HG03457 (cell line): ENCODE data around the gene ATG2B.

ENCODE experiments used
- ATAC-seq: cut with Tn5 transposase; IDR thresholded peaks from one replicate; pipeline ENCODE4 v1.9.1; 2021; ENCODE audit warnings: moderate number of reproducible peaks; ENCODE audit not compliant: unreplicated experiment

Gene ATG2B

DNA sequence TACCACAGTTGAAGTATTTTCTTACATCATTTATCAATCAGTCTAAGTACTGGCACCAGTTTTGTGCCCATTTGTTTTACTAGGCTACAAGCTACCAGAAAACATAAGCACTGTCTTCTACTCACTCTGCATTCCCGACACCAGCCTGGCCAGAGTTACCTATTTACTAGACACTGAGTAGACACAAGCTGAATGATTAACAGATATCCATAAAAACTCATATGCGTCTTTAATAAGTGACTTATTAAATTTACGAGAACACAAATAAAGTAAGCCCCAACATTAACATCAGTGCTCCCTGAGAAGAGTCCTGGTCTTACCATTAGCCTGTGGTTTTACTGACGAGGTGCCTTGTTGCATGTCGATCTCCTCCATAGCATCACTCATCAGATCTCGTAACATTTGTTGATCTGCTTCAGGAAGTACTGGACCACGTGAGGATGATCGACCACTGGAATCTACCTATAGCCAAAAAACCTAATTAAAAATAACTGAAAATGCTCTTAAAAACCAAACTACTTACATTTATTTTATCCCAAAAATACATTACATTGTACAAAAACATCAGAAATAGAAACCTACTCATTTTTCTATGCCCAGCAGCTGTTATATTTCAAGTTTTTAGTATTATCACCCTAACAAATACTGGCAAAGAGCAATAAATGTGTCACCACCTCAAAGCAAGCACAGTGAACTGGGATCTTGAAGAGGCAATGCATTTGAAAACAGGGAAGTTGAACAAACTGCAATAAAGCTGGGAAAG, 53.8 kb downstream of the ATG2B start:
- ATAC-seq, result no peak

- ATAC-seq, result no peak
Observed at GRCh38 chr14:96307434-96307833, 55.7 kb downstream of the ATG2B start.

GRCh38 chr14:96304956-96305355, 58.2 kb downstream of the ATG2B start:
- ATAC-seq, result no peak

DNA sequence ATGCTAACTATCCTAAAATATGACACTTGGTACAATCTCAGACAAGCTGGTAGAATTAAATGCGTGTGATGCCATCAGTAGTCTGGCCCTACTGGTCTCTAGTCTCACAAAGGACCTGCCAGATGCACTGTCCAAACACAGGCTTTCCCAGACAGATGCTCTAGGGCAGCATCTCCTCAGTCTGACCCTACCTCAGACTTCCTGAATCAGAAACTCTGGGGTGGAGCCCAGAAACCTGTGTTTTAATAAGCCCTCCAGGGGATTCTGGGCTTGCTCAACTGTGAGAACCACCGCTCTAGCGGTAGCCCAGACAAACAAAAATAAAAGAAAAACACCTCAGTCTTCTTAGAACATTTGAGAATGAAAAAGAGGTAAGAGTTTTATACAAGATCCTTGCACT, 59.2 kb downstream of the ATG2B start:
- ATAC-seq, result no peak

- no peak for ATAC-seq
Observed at GRCh38 chr14:96299441-96299840, 63.7 kb downstream of the ATG2B start.

DNA sequence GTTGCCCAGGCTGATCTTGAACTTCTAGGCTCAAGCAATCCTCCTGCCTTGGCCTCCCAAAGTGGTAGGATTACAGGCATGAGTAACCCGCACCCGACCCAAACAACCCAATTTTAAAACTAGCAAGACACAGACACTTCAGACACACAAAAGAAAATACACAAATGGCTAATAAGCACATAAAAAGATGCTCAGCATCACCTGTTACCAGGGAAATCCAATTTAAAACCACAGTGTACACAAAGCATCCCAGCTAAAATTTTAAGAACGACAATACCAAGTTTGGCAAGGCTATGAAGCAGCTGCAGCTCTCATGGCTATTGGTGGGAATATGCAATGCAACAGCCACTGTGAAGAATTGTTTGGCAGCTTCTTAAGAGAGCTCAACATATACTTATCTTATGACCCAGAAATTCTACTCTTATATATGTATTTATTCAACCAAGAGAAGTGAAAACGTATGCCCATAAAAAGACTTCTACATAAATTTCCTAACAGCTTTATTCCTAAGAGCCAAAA, 65.1 kb downstream of the ATG2B start:
- ATAC-seq, result no peak

- ATAC-seq, result no peak
Observed at GRCh38 chr14:96297000-96297399, 66.1 kb downstream of the ATG2B start.

- ATAC-seq, result no peak
Observed at GRCh38 chr14:96294246-96294645, 68.9 kb downstream of the ATG2B start.

GRCh38 chr14:96287856-96288255, 75.3 kb downstream of the ATG2B start:
- ATAC-seq, result no peak

DNA sequence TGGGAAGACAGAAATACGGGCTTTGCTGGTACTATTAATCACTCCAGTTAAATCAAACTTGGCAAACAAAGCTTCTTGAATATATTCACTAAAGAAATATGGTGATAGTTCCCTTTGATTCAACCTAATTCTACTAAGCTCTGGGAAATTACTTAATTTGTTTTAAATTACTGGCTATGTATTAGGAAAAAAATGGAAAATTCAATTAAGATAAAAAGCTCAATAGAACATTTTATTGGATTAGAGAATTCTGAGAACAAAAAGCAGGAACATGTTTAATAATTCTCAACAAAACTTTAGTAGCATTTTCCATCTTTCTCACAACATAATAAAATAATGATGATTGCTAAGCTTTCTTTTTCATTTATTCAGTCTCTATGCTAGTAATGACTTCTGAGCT, 76.9 kb downstream of the ATG2B start:
- ATAC-seq, result no peak

DNA sequence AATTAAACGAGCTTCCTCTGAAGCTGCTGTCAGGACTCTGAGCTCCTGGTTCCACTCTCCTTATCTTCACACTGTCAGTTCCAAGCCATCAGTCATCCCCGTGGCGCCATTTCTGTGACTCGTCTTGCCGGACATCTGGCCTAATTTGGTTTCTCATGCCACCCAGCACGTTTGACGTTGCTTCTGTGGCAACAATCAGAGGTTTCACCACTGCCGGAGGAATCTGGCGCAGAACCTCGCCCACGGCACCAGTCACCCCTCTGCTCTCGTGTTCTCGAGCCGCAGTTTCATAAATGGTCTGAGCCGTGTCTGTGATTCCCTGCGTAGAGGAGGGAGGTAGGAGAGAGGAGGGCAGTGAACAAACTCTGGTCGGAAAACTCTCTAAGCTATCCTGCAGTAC, 77.5 kb downstream of the ATG2B start:
- ATAC-seq, result no peak

GRCh38 chr14:96284430-96284829, 78.7 kb downstream of the ATG2B start:
- ATAC-seq, result no peak

- ATAC-seq, result no peak
Observed at GRCh38 chr14:96284008-96284407, 79.1 kb downstream of the ATG2B start.

GRCh38 chr14:96281486-96281885, 81.7 kb downstream of the ATG2B start:
- ATAC-seq, result no peak

GRCh38 chr14:96280104-96280503, 83.0 kb downstream of the ATG2B start:
- no peak for ATAC-seq

GRCh38 chr14:96279564-96279963, 83.6 kb downstream of the ATG2B start:
- ATAC-seq, result no peak

GRCh38 chr14:96277890-96278289, 85.3 kb downstream of the ATG2B start:
- no peak for ATAC-seq

DNA sequence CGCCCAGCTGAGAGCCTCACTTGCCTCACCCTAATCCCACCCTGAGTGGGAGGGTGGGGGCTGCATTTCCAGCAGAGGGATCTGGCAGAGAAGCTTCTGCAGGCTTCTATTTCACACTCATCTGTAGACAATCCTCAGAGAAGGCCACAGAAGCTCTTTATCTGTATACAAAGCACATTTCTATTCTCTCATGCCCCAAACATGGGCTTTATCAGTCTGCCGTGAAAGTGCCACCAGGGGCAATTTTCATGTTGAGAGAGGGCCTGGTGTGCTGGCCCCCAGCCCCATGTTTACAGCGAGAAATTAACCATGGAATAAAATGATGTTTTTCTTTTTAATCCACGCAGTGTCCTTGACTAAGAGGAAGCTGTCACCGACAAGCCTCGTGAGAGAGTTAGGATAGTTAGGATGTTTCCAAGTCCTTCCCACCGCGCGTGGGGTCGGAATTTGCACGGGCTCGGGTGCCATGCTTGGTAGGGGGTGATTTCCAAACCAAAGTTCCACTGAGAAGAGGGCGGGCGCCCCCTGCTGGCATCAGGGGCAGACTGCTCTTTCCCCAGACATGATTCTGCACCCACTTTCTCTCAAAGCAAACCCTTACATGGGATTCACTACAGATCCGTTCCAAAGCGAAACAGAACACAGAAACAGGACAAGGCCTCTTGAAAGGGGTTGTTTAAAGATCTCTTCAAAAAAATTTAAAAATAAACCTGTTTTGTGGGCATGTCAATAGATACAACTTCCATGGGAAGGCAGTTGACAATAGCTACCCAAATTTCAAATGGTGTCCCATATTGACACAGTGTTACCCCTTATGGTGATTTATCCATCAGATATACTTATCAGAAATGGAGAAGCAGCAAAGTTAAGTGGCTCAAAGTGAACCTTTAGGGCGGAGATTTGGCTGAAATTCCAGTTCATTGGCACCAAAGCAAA, 87.7 kb downstream of the ATG2B start:
- no peak for ATAC-seq

DNA sequence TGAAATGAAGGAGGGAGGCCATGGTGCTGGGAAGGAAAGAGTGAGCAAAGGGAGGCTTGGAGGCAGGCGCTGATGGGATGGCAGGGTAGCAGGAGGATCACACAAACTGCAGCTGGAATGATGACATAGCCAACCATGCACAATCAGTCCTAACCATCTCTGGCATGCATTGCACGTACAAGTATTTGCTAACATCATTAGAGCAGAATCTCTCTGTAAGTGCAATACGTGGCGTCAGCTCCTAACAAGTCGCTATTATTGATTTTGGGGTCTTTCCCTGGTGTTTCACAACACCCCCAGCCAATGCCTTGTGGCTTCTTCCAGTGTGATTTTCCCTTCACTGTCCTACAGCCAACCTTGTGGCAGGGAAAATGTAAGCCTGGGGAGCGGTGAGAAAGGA, 88.6 kb downstream of the ATG2B start:
- no peak for ATAC-seq

DNA sequence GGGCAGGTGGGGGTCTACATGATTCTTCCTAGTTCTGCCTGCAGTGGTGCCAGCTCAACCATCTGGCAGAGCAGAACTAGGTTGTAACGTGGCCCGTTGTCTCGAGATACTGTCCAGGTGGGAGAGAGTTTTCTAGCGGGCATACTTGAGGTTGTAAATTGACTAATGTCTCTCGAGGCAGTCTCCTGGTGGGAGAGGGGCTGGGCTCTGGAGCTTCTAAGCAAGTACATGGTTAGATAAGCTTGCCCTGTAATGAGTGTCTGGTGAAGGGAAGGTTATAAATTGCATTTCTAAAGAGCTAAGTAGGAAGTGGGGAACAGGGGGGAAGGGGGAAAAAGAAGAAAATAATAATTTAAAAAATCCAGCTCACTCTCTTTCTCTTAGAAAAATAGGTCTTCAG, 89.0 kb downstream of the ATG2B start:
- no peak for ATAC-seq

GRCh38 chr14:96273629-96274028, 89.5 kb downstream of the ATG2B start:
- no peak for ATAC-seq
